ENCODE measurements around the gene ROBO1.
A peak's percentile ranks its signal among the peaks of the same experiment; 100 is the strongest.
"Not testable (repeated sequence)": the region's sequence is repeated elsewhere in the genome, so short reads cannot be mapped to it uniquely, and the experiment has no call there.

Gene ROBO1

DNA sequence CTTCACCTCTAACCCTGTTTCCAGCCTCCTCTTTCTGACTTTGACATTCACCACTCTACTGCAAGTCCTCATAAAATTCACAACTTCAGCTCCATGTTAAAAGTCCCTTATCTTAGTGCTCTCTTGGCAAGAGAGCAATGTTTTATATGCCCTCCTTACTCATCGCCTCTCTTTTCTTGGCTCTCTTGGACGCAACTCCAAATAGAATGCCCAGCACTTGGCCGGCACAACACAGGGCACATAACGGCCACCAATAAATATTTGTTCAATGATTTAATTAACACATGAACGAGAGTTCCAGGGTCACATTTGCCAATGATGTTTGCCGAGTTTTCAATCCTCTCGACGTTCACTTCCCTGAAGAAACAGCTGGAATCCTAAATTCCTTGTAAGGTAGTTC, 401.4 kb downstream of the ROBO1 start:
- no peak for DNase-seq

DNA sequence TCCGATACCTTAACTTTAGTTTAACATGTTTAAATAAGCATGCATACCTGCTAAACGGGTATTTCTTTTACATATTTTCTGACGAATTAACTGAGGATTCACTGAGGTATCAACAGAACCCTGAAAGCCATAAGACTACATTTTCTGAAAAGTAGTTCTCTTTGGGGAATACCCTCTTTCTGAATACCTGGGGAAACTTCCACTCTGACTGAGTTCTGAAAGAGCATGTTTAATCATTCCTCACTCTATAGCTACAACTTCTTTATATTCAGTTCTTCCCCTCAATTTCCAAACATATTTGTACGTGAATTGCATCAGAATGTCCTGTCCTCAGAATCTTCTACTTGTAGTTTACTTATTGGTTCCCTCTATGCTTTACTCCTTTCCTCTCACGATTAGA, 403.0 kb downstream of the ROBO1 start:
- DNase-seq, result no peak

DNA sequence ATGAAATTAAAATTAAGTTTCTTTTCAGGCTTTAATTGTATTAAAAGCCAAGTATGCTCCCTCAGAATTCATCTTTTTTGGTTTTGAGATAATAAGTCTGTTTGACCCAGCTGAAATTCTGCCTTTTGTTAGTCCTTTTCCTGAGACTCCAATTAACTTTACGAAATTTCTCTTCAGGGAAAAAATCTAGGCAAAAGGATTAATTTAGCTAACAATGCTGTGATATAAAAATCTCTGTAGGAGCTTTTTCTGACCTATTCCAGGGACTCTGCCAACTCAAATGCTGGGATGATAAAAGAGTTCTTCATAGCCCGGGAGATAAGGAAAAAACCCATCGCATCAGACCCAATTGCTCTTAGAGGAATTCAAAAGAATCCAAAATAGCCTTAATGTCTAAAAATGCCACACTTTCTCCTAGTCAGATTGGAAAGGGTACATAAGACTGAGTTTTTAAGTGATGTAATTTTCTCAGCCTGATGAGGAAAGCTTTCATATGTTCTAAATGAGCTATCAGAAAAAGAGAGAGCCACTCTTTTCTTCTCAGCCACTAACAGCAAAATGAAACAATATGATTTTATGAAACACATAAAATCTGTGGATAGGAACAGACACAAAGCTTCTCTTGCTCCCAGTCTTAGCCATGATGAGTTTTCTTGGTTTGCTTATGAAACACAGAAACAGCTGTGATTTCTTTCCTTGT, 405.1 kb downstream of the ROBO1 start:
- DNase-seq, result no peak

DNA sequence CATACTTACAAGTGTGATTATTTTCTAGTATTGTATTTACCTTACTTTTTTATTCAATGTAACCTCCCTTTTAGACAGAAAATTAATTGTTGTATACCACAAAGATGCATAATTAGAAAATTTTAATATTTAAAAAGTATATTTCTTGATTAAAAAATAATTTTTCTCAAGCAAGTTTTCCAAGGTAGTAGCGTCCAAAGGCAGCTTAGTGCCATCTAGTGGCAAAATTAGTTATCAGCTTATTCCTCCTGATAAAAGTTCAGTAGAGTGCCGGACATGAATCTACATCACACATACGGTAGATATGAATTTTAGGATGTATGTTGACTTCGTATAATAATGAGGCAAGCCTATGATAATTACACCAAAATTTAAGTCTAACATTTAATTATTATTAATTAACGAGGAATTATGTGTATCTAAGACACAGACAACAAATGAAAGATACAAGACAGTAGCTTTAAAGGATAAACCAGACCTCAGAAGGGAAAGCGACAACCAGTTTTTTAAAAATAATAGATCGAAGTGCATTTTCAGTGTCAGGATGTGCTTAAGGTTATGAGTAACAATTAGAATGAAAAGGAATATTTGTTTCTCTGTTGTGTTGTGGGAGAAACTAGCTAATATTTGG, 405.9 kb downstream of the ROBO1 start:
- DNase-seq, result peak; percentile 14 to 28

DNA sequence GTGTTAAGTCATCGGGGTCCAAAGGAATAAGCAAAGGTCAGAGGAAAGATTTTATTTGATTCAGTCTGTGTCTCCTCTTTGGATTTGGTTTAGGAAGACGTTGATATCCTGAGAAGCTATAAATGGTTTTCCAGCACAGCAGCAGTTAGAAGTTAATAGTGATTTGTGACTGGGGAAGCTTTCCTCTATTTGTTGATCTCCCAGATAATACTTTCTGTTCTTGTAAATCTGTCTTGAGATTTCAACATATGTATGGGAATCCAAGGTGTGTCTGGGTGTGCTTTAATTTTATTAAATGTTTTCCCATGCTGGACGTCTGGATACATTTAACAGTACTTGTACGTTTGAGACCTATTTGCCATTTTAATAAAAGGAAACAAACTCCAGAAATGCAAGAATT, 409.5 kb downstream of the ROBO1 start:
- no peak for DNase-seq

DNA sequence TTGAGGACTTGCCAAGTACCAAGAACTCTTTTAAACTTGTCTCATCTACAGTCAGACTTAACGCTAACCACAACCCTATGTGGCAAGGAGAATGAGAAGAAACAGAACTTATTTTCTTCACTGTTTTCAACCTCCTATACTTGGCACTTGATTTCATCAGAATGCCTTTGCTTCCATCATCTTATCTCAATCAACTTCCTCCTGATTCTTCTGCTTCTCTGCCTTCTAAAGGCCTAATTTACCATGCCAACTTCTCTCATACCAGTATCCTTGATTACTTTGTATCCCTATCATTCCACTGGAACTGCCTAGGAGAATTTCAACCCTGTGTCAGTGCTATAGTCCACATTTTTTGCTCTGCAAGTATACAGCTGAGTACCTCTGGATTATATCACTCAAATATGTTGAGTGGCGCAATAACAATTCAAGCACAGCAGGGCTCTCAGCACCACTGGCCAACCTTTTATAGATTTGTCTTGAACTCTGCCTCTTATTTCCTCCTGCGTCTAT, 413.6 kb downstream of the ROBO1 start:
- DNase-seq, result no peak

DNA sequence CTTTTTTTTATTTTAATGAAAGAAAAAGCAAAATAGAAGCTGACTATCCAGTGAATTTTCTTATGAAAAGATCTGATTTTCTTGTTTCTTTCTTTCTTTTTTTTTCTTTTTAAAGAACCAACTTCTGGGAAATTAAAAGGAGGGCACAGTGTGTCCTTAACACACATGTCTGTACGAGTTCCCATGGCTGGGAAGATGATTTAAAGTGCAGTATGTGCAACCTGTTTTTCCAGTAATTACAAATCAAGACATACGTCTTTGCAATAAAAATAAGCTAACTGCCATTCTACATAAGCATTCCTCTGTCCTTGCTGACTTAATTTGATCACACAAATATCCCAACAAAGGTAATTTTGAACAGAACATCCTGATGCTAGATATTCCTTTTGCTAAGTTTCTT, 416.1 kb downstream of the ROBO1 start:
- DNase-seq, result no peak

DNA sequence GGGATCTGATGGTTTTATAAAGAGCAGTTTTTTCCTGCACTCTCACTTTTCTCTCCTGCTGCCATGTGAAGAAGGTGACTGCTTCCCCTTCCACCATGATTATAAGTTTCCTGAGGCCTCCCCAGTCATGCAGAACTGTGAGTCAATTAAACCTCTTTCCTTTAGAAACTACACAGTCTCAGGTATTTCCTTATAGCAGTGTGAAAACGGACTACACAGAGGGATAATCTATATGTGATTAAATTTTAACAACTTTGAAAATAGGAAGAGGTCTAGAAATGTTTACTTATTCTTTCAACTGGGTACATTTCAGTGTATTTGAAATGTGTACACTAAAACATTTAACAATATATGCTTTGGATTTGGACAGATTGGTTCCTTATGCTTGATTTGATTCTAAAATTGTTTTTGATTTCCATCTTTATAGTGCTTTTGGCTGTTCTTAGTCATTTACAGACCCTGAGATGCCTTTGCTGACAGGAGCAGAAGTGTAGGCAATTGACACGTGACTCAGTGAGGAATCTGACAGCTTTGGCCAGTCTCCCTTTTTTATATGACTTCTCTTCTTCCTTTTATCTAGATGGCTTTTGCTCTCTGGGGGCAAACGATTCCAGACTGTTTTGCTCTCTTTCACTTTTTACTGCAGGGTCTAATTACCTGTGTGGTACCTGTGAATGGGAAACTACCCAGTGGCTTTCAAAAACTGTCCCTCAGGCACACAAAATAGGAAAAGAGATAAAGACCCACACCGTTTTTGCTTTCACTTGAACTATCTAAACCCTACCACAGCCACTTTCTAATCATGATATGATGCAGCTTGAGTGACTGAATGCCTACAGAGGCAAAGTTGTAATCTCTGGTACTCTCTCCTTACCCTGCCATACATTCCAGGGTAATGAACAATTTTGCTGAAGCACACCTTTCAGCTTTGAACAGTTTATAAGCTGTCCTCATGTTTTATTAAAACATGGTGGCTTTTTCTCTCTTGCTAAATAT, 422.6 kb downstream of the ROBO1 start:
- DNase-seq, result no peak

DNA sequence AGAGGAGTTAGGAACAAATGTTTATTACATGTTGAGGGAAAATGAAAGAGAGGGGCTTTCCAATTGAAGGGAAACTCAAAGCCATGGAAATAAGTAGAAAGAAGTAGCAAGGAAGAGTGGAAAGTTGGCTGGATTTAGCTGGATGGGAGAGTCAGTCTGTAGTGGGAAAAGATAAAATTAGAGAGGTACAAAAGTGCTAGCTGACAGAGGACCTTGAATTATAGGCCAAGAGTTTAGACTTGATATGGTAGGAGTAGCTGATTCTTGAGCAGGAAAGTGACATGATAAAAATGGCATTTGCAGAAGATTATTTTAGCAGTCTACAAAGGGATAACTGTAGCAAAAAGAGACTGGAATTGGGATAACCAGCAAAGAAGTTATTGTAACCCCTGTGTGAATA, 425.8 kb downstream of the ROBO1 start:
- DNase-seq, result no peak

DNA sequence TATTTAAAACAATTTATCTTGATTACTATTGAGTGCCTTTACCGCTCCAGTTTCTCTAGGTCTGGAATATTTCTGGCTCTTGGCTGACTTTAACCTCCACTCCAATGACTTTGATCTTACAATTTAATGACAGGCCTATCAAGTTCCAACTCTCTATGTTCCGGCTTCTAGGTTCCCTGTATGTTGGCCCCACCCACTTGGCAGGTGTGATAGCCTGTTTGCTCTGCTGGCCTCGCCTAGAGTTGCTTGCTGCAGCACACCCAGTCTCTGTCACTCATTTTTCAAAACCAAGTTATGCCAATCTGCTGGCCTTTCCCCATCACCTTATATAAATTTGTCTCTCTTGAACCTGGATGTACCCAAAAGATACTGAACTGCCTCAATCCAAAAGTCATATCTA, 428.0 kb downstream of the ROBO1 start:
- no peak for DNase-seq

DNA sequence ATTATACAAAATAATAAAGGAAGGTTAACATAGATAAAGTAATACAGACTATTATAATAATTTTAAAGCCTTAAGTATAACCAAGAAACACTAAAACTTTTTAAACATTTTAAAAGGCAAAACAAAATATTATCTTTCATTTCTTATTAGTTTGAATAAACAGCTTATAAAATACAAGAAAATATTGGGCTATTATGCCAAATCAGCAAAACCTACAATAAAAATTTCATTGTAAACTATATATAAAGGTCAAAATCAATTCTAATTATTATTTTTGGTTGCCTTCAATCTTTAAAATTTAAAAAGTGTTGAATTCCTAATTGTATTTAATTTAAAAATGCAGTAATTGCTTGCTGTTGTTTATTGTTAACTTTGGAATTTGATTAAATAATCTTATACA, 430.0 kb downstream of the ROBO1 start:
- DNase-seq, result no peak

DNA sequence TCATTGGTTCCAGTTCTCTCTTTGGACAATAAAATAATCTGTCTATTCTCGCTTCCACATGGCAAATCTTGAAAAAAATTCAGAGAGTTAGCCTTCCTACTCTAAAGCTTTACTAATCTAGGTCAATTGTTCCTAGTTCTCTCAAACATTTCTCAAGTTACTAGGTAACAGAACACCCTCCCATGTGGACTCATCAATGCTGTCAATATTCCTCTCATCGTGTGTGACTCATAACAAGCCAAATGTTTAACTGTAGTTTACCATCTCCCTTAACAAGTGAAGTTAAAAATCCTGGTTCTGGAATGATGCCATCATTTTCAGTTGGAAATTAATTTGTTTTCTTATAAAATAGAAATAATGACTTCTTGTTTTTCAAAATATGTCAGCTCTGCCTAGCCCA, 438.6 kb downstream of the ROBO1 start:
- no peak for DNase-seq

DNA sequence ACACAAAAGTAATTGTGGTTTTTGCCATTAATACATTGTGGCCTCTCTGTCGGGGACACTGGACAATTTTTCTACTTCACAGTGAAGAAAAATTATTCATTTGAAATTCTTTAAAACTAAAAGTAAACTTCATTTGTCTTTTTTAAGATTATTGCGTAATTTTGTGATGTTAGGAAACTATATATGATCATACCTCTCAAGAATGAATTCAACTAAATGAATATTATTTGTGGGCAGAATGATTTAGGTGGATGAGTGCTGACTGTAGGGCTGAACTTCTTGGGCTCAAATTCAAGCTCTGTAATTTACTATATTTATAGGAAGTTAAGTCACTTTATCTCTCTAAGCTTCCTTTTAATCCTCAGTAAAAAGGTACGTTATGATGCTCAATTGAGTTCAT, 441.2 kb downstream of the ROBO1 start:
- DNase-seq, result no peak

DNA sequence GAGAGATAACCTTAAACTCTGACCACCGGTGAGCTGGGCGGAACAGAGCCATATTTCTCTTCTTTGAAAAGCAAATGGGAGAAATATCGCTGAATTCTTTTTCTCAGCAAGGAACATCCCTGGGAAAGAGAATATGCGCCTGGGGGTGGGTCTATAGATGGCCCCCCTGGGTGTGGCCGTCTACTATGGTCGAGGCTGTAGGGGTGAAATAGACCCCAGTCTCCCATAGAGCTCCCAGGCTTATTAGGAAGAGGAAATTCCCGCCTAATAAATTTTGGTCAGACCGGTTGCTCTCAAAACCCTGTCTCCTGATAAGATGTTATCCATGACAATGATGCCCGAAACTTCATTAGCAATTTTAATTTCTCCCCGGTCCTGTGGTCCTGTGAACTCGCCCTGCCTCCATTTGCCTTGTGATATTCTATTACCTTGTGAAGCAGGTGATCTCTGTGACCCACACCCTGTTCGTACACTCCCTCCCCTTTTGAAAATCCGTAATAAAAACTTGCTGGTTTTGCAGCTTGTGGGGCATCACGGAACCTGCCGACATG, 441.9 kb downstream of the ROBO1 start:
- DNase-seq, result not testable (repeated sequence)

DNA sequence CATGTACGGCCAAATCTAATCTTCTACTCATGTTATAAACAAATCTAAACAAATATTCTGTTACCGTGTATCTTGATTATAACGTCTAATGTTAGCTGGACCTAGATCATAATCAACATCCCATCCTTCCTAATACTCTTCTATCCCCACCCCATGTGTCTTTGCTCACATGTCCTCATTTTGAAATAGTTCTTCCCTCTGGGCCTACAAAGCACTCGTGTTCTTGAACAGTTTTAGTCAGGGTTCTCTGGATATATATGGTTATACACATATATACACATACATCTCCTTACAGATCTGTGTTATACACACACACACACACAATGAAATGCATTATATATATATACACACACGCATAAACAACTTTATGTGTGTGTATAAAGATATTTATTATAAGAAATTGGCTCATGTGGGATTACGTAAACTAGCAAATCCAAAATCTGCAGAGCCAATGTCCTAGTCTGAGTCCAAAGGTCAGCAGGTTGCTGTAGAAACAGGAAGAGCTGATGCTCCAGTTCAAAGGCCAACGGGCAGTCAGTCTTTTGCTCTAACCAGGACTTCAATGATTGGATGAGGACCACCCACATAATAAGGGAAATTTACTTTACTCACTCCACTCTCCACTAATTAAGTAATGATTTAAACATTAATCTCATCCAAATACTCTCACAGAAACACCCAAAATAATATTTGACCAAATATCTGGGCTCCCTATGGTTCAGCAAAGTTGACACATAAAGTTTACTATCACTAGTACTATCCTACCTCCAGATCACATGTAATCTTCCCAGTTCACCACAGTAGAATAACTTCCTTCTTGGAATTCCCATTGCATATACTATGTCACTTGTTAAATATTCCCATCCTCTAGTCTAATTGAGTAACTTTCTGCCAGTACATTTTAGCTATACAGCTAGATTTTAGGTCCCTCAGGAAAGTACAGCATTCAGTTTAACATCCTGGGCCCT, 450.0 kb downstream of the ROBO1 start:
- DNase-seq, result no peak

DNA sequence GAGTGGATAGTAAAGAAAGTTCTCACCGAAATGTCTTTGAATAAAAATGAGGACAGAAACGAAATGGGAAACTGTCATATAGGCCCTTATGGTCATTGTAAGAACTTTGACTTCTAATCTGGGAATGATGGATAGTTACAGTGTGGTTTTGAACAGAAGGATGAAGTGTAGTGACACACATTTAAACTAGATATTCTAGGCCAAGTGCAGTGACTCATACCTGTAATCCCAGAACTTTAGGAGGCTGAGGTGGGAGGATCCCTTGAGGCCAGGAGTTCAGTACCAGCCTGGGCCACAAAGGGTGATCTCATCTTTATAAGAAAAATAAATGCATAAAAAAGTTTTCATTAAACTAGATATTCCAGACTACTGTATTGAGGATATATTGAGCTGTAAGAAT, 452.8 kb downstream of the ROBO1 start:
- no peak for DNase-seq

DNA sequence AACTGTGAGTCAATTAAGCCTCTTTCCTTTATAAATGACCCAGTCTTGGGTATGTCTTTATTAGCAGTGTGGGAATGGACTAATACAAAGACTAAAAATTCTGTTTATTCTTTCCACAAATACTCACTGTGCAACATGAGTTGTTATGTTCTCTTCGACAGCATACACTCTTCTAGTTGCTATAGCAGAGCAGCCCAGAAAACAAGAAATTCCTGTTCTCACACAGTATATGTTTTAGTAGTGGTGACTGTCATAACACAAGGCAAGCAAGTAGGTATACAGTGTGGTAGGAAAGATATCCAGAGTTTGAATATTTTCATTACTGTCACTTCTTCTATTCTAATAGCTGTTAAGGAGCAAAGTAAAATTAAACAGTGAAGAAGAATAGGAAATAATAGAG, 453.3 kb downstream of the ROBO1 start:
- DNase-seq, result no peak

DNA sequence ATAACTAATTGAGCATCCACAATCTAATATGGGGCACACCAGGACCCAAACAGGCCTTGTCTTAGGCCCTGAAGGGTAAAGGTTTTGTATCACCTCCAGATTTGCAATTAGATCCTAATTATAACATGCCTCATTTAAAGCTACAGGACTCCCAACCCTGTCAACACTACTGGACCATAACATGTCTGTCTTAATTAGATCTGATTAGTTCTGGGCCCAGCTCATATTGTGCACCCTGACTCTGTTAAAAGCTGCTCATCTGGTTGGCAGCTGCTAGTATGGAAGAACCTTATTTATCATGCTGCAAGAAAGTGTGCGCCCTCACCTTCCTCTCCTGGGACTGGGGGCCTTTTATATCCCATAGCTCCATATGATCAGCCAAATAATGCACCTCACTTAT, 457.8 kb downstream of the ROBO1 start:
- DNase-seq, result no peak

DNA sequence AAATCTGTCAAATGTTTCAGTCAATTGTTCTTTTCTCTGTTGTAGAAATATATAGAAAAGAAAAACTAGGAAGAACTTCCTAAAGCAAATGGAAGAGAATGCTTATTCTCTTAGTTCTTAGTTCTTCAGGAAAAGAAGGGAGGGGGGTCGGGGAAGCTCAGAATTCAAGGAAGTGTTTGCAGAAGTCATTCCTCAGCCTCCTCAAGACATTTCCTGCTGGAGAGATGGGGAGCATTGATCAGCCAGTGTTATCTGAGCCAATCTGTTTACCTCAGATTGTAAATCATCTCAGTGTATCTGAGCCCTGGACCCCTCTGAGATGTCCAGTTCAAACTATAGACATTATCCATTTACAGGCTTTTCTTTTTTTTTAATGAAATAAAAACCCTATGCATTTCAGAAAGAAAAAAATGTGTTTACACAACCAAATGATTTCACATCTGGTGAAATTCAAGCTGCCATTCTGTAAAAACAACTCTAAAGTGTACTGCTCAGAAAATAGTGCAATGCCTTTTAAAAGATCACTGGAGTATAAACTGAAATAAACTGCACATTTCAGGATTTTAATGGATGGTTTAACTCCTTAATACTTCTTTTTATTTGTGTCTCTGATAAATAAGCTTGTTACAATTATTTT, 460.7 kb downstream of the ROBO1 start:
- DNase-seq, result no peak

DNA sequence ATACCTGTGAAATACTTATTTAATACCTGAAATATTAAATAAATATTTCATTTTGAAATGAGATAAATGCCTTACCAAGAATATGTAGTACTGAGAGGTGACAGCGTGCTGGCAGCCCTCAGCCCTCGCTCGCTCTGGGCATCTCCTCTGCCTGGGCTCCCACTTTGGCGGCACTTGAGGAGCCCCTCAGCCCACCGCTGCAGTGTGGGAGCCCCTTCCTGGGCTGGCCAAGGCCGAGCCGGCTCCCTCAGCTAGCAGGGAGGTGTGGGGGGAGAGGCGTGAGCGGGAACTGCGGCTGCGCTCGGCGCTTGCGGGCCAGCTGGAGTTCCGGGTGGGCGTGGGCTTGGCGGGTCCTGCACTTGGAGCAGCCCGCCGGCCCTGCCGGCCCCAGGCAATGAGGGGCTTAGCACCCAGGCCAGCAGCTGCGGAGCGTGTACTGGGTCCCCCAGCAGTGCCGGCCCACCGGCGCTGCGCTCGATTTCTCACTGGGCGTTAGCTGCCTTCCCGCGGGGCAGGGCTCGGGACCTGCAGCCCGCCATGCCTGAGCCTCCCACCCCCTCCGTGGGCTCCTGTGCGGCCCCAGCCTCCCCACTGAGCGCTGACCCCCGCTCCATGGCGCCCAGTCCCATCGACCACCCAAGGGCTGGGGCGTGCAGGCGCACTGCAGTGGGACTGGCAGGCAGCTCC, 467.7 kb downstream of the ROBO1 start:
- DNase-seq, result not testable (repeated sequence)

Data from NCI-H2081 (cell line).